HK-2 (cell line): Measurements from ENCODE around the gene KLRC4.
A peak's percentile ranks its signal among the peaks of the same experiment; 100 is the strongest.
"Not testable (repeated sequence)": the region's sequence is repeated elsewhere in the genome, so short reads cannot be mapped to it uniquely, and the experiment has no call there.

ENCODE experiments used
- DNase-seq: peaks from one replicate; pipeline ENCODE4 v3.0.0-alpha.2; 2018; ENCODE audit not compliant: unreplicated experiment

The KLRC4 gene

GRCh38 chr12:10397296-10397695, 12.3 kb downstream of the KLRC4 start:
- DNase-seq: no peak

DNA sequence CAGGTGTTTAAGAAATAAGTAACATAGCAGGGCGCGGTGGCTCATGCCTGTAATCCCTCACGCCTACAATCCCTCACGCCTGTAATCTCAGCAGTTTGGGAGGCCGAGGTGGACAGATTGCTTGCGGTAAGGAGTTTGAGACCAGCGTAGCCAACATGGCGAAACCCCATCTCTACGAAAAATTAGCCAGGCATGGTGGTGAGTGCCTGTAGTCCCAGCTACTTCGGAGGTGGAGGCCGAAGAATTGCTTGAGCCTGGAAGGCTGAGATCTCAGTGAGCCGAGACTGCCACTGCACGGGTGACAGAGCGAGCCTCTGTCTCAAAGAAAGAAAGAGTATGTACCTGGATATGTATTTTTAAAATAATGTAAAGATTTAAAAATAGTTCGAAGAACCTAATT, 13.4 kb downstream of the KLRC4 start:
- not testable (repeated sequence) for DNase-seq

DNA sequence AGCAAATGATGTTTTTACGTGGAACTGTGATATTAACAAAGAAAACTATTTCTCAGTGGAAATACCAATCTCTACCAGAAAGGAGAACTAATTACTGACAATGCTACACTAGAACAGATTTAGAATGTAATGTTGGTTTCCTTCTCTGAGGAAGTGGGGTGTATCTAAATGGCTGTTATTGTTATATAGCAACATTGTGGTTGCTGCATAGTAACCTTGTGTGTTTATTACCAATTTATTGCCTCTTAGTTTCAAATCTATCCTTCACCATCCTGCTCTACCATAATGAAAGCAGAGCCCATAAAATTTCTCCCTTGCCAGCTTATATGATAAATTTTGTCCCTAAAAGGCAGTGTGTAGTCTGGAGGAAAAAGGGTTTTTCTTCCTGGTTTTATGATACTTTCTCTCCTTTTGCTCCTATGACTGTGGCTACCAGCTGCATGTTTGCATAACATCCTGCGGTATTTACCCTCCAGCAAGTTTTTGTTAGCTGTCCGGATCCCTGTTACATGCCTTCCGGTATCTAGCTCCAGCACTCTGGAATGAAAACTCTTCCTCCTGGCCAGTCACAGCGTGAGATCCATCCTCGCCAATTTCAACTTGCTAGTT, 14.1 kb downstream of the KLRC4 start:
- DNase-seq: no peak

GRCh38 chr12:10394531-10395152, 14.9 kb downstream of the KLRC4 start:
- DNase-seq: not testable (repeated sequence)

DNA sequence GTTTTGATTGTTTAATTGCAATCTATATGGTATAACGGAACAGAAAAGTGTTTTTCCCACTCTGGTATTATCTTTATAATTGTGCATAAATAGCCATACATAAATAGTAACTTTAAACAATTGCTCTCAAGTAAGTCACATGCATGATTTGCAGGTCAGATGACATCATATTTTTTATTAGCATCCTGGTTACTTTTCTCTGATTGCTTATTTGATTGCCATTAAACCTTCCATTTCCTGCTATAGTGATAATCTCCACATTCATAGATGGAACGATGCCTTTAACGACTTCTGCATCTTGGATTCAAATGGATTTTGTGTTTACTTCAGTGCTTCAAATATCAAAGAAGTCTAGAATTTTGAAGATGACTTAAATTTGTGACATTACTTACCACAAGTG, 16.3 kb downstream of the KLRC4 start:
- no peak for DNase-seq

DNA sequence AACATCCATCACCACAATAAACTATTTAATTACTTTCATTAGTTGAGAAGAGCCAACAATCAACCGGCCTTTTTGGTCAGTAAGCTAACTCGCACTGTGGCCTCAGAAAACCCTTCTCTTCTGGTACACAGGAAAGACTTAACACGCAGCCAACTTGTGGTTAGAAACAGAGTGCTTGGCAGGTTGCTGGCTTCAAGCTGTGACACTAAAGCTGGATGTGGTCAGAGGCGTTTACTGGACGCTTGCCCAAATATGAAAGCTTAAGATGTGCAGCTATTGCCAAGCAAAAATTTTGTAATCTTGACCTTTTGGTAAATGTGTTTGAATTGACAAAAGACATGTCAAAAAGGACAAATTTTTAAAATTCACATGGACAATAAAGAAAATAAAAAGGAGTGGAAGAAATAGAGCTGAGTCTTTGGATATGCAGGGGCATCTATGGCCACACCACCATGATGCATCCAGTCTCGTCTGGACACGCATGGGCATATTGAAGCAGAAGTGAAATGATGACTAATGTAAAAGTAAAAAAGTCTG, 17.1 kb downstream of the KLRC4 start:
- peak; percentile 14 for DNase-seq

DNA sequence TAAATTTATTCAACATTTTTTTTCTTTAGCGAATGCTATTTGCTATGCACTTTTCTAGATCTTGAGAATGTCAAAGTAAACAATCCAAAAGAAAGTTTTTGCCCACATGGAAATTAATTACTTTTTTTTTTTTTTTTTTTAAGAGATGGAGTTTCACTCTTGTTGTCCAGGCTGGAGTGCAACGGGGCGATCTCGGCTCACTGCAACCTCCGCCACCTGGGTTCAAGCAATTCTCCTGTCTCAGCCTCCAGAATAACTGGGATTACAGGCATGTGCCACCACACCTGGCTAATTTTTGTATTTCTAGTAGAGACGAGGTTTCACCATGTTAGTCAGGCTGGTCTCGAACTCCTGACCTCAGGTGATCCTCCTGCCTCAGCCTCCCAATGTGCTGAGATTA, 18.6 kb downstream of the KLRC4 start:
- DNase-seq: not testable (repeated sequence)

GRCh38 chr12:10389904-10390303, 19.7 kb downstream of the KLRC4 start, which contains the start of gene KLRK1:
KLRK1 (minus strand) TSS chr12:10390041; CDS start chr12:10388810, 1,231 bp downstream.
- DNase-seq: no peak

GRCh38 chr12:10388624-10389413, 20.7 kb downstream of the KLRC4 start:
- no peak for DNase-seq

- not testable (repeated sequence) for DNase-seq
These were observed 22.1 kb downstream of the KLRC4 start for GRCh38 chr12:10387498-10387897.

- DNase-seq: no peak
These were observed 22.7 kb downstream of the KLRC4 start for GRCh38 chr12:10386857-10387256.

DNA sequence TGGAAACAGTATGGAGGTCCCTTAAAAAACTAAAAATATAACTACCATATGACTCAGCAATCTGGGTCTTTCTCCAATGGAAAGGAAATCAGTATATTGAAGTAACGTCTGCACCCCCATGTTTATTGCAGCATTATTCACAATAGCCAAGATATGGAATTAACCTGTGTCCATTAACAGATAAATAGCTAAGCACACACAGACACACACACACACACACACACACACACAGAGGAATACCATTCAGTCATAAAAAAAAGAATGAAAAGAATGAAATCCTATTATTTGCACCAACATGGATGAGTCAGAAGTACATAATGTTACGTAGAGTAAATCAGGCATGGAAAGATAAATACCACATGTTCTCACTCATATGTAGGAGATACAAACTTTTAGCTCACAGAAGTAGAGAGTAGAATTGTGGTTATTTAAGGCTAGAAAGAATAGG, 24.4 kb downstream of the KLRC4 start:
- DNase-seq: peak; percentile 35

GRCh38 chr12:10384191-10384590, 25.4 kb downstream of the KLRC4 start:
- no peak for DNase-seq

DNA sequence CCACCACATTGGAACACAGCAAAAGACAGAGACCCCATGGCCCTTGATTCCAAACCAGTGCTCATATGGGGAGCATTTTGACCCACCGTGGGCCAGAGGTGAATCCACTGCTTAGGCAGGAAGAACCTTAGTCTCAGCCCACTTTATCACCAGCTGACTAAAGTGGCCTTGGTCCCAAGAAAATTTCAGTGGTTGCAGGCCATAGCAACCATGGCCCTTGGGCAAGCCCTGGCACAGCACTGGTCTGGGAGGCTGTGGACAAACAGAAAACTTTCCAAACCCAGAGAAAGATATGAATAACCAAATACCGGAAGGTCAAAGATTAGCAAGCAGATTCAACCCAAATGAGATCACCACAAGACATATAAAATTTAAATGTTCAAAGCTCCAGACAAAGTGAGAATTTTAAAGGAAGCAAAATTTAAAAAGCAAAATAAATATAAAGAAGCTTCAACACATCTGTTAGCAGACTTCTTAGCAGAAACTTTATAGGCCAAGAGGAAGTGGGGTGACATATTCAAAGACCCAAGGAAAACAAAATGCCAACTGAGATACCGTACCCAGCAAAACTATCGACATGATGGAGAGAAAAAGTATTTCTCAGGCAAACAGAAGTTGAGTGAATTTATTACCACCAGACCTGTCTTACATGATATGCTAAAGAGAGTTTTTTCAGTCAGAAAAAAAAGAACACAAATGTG, 27.5 kb downstream of the KLRC4 start:
- DNase-seq: no peak

GRCh38 chr12:10378737-10379136, 30.8 kb downstream of the KLRC4 start:
- not testable (repeated sequence) for DNase-seq

- no peak for DNase-seq
These were observed 34.9 kb downstream of the KLRC4 start for GRCh38 chr12:10374624-10375018.

GRCh38 chr12:10372559-10372958, 37.0 kb downstream of the KLRC4 start:
- DNase-seq: no peak

DNA sequence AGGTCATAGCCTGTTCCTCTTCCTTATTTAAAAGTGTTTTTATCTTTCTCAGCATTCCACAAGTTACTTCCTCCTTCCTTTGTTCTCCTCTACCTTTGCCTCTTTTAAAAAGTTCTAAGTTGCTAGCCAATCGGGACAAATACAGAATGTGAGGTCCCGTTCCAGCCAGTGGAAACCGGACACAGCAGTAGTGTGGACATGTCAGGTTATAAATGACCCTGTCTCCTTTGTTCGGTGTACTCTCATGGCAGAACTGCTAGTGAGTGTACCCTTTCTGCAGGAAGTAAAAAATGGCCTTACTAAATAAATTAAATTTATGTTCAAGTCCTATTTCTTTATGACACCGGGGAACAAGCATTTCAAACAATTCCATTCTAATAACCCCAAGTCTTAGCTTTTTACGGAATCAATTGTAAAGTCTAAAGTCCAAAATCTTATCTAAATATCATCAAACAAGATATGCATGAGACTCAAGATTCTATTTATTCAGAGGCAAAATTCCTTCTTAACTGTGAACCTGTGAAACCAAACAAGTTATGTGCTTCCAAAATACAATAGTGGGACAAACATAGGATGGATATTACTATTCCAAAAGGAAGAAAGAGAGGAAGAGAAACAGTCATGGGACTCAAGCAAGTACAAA, 37.5 kb downstream of the KLRC4 start:
- DNase-seq: not testable (repeated sequence)

GRCh38 chr12:10369557-10370415, 39.8 kb downstream of the KLRC4 start:
- no peak for DNase-seq
